ENCODE measurements around the gene CA9. TPM values are rescaled to one million over a fixed set of nuclear protein-coding genes. Genes with fewer than 3 reads are reported as not detected.
"Not testable (repeated sequence)": the region's sequence is repeated elsewhere in the genome, so short reads cannot be mapped to it uniquely, and the experiment has no call there.

Gene CA9
- total and polyA plus RNA-seq, 2 donors (not counting 3 experiments of a cell fraction or from before 2014, with no cell fraction given): 0.18 TPM; not detected in 1

DNA sequence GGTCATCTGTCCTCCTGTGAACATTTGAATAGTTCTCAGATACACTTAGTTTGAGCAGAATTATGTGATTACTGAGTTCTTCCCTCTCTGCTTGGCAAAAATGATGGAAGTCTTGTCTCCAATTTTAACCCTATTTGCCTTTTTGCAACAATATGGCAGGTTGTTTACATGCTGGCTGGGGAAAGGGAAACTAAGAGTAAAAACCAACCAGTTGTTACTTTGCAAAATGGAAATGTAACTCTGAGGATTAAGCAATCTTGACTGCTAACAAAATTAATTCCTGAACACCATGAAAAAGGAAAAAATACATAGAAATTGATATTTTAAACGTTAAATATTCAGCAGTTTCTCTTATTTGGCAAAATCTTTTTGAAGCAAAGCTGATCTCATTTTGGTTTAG, 34.1 kb upstream of the CA9 start:
- H3K36me3 ChIP-seq (ENCODE audit: control insufficient read depth in 2 of 2, extremely low read depth in 1 of 2, insufficient read depth in 2 of 2, low read length in 2 of 2): no peaks in the 10 kb centered on the region
- no peaks in the 10 kb centered on the region for H3K9me3 ChIP-seq (replicated peaks; ENCODE audit: control insufficient read depth, insufficient read depth, low read length)
- no peaks in the 10 kb centered on the region for H3K79me2 ChIP-seq (ENCODE audit: control insufficient read depth, insufficient read depth, low read length)
- intact Hi-C loops (cut with micrococcal nuclease): no loop called here
- H3K9ac ChIP-seq (replicated peaks; ENCODE audit: extremely low read depth, insufficient read depth, low read length): no peak overlapping the region
- dilution Hi-C loops (cut with MboI; ENCODE audit: extremely low pct_ligation_motif_present, low sequenced_read_pairs): no loop called here
- H3K27ac ChIP-seq (ENCODE audit: insufficient read depth, low read depth, low read length): no peak overlapping the region
- ChIA-PET POLR2A (no interaction called here), CTCF (interaction anchor here (1.3 to 1.6 kb wide), 2 partner anchors 28 to 36 kb away, joined by 3 to 4 read pairs; no protein-coding TSS in a partner anchor)
- no peak overlapping the region for H3K4me3 ChIP-seq (replicated peaks in 1 of 3; ENCODE audit: insufficient read depth in 1 of 3, low read depth in 1 of 3, low read length in 3 of 3)
- H3K4me1 ChIP-seq (ENCODE audit: control insufficient read depth, extremely low read depth, insufficient read depth, low read length): no peaks in the 10 kb centered on the region
- TF ChIP-seq, protein P1, sequence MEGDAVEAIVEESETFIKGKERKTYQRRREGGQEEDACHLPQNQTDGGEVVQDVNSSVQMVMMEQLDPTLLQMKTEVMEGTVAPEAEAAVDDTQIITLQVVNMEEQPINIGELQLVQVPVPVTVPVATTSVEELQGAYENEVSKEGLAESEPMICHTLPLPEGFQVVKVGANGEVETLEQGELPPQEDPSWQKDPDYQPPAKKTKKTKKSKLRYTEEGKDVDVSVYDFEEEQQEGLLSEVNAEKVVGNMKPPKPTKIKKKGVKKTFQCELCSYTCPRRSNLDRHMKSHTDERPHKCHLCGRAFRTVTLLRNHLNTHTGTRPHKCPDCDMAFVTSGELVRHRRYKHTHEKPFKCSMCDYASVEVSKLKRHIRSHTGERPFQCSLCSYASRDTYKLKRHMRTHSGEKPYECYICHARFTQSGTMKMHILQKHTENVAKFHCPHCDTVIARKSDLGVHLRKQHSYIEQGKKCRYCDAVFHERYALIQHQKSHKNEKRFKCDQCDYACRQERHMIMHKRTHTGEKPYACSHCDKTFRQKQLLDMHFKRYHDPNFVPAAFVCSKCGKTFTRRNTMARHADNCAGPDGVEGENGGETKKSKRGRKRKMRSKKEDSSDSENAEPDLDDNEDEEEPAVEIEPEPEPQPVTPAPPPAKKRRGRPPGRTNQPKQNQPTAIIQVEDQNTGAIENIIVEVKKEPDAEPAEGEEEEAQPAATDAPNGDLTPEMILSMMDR (IDR thresholded peaks at IDR 0.05; ENCODE audit: extremely low read depth in 1 of 2, insufficient read depth in 1 of 2, low read depth in 1 of 2, low read length in 2 of 2): no peak
- TF ChIP-seq POLR2AphosphoS5 (IDR thresholded peaks at IDR 0.05; ENCODE audit: insufficient read depth, low read depth, low read length): no peak
- no peak for TF ChIP-seq POLR2A (IDR thresholded peaks at IDR 0.05; ENCODE audit: low read depth, low read length)
- TF ChIP-seq JUN (IDR thresholded peaks at IDR 0.05; ENCODE audit: borderline replicate concordance, insufficient read depth, insufficient read length, low read depth): no peak
- no peak for TF ChIP-seq FOS (IDR thresholded peaks at IDR 0.05; ENCODE audit: borderline replicate concordance, insufficient read depth, low read length)
- TF ChIP-seq EZH2 (IDR thresholded peaks at IDR 0.05; ENCODE audit: borderline replicate concordance, low read depth, low read length, severe bottlenecking): no peak
- H3K27me3 ChIP-seq (ENCODE audit: control insufficient read depth in 2 of 2, insufficient read depth in 2 of 2, low read length in 2 of 2): peaks cover 5 to 8% of the 10 kb centered on the region in 2 experiments
- H3K9me1 ChIP-seq (replicated peaks; ENCODE audit: control insufficient read depth, extremely low read depth, insufficient read depth, low read length): no peaks in the 10 kb centered on the region
- no peaks in the 10 kb centered on the region for H4K20me1 ChIP-seq (replicated peaks; ENCODE audit: control insufficient read depth, extremely low read depth, insufficient read depth, low read length)
- no TSS peak for BruUV-seq (replicated peaks)
- H2AFZ ChIP-seq (ENCODE audit: low read depth, low read length): no peak overlapping the region
- DNase-seq (ENCODE audit: low read depth, low spot score) (no peak), FAIRE-seq (no peak)
- no peak overlapping the region for H3K4me2 ChIP-seq (ENCODE audit: insufficient read depth, low read length)

DNA sequence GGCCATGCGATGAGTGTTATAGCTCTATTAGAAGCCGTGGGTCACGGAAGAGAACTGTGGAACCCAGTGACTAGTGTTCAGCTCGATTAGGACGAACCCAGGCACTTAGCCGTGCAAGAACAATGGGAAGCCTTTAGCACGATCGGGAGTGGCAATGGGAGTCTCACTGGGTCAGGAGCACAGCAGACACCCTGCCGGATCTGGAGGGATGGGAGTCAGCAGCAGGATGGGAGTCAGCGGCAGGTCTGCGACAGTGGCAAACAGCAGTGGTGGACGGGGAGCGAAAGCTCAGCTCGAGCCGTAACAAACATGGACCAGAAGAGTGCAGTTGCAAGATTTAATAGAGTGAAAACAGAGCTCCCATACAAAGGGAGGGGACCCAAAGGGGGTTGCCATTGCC, 33.3 kb upstream of the CA9 start:
- H2AFZ ChIP-seq (ENCODE audit: low read depth, low read length); DNase-seq (ENCODE audit: low read depth, low spot score); H3K4me2 ChIP-seq (ENCODE audit: insufficient read depth, low read length); FAIRE-seq; H3K36me3 ChIP-seq (ENCODE audit: control insufficient read depth in 2 of 2, extremely low read depth in 1 of 2, insufficient read depth in 2 of 2, low read length in 2 of 2); H3K9me1 ChIP-seq (replicated peaks; ENCODE audit: control insufficient read depth, extremely low read depth, insufficient read depth, low read length); H3K4me3 ChIP-seq (replicated peaks in 1 of 3; ENCODE audit: insufficient read depth in 1 of 3, low read depth in 1 of 3, low read length in 3 of 3); H3K79me2 ChIP-seq (ENCODE audit: control insufficient read depth, insufficient read depth, low read length); intact Hi-C loops (cut with micrococcal nuclease); H3K9ac ChIP-seq (replicated peaks; ENCODE audit: extremely low read depth, insufficient read depth, low read length); H3K4me1 ChIP-seq (ENCODE audit: control insufficient read depth, extremely low read depth, insufficient read depth, low read length); H3K27me3 ChIP-seq (ENCODE audit: control insufficient read depth in 2 of 2, insufficient read depth in 2 of 2, low read length in 2 of 2); POLR2A ChIA-PET; H3K27ac ChIP-seq (ENCODE audit: insufficient read depth, low read depth, low read length); BruUV-seq (replicated peaks); dilution Hi-C loops (cut with MboI; ENCODE audit: extremely low pct_ligation_motif_present, low sequenced_read_pairs); H4K20me1 ChIP-seq (replicated peaks; ENCODE audit: control insufficient read depth, extremely low read depth, insufficient read depth, low read length); H3K9me3 ChIP-seq (replicated peaks; ENCODE audit: control insufficient read depth, insufficient read depth, low read length): not testable (repeated sequence)
- CTCF ChIA-PET: interaction anchor here (1.0 to 1.6 kb wide), 3 partner anchors 12 to 37 kb away, joined by 3 to 4 read pairs (median 3); no protein-coding TSS in a partner anchor

GRCh38 chr9:35641478-35641877, 32.2 kb upstream of the CA9 start:
- BruUV-seq (replicated peaks); H3K27me3 ChIP-seq (ENCODE audit: control insufficient read depth in 2 of 2, insufficient read depth in 2 of 2, low read length in 2 of 2); dilution Hi-C loops (cut with MboI; ENCODE audit: extremely low pct_ligation_motif_present, low sequenced_read_pairs); H3K4me2 ChIP-seq (ENCODE audit: insufficient read depth, low read length); DNase-seq (ENCODE audit: low read depth, low spot score); H3K4me1 ChIP-seq (ENCODE audit: control insufficient read depth, extremely low read depth, insufficient read depth, low read length); H3K79me2 ChIP-seq (ENCODE audit: control insufficient read depth, insufficient read depth, low read length); H3K4me3 ChIP-seq (replicated peaks in 1 of 3; ENCODE audit: insufficient read depth in 1 of 3, low read depth in 1 of 3, low read length in 3 of 3); H3K9me3 ChIP-seq (replicated peaks; ENCODE audit: control insufficient read depth, insufficient read depth, low read length); intact Hi-C loops (cut with micrococcal nuclease); POLR2A ChIA-PET; H3K27ac ChIP-seq (ENCODE audit: insufficient read depth, low read depth, low read length); H4K20me1 ChIP-seq (replicated peaks; ENCODE audit: control insufficient read depth, extremely low read depth, insufficient read depth, low read length); H3K36me3 ChIP-seq (ENCODE audit: control insufficient read depth in 2 of 2, extremely low read depth in 1 of 2, insufficient read depth in 2 of 2, low read length in 2 of 2); FAIRE-seq; H3K9me1 ChIP-seq (replicated peaks; ENCODE audit: control insufficient read depth, extremely low read depth, insufficient read depth, low read length); H3K9ac ChIP-seq (replicated peaks; ENCODE audit: extremely low read depth, insufficient read depth, low read length); H2AFZ ChIP-seq (ENCODE audit: low read depth, low read length); CTCF ChIA-PET: not testable (repeated sequence)
